Astrocyte (in vitro differentiated cells and primary cell): ENCODE data around the gene GSG1L.

ENCODE experiments used
- EZH2 ChIP-seq: IDR thresholded peaks from 2 replicates; pipeline ENCODE4 v1.6.1; 2012; ENCODE audit warnings: mild to moderate bottlenecking, low read length, inconsistent platforms; ENCODE audit not compliant: insufficient read depth
- TF ChIP-seq, protein P1 (sequence below): IDR thresholded peaks from 2 replicates; pipeline ENCODE4 v1.5.1; 2011; ENCODE audit warnings: low read depth, mild to moderate bottlenecking, inconsistent platforms, low read length, moderate library complexity; ENCODE audit not compliant: insufficient read depth

GRCh38 chr16:27943766-27944165 lies 119.7 kb downstream of the GSG1L start:
- TF ChIP-seq, protein P1, sequence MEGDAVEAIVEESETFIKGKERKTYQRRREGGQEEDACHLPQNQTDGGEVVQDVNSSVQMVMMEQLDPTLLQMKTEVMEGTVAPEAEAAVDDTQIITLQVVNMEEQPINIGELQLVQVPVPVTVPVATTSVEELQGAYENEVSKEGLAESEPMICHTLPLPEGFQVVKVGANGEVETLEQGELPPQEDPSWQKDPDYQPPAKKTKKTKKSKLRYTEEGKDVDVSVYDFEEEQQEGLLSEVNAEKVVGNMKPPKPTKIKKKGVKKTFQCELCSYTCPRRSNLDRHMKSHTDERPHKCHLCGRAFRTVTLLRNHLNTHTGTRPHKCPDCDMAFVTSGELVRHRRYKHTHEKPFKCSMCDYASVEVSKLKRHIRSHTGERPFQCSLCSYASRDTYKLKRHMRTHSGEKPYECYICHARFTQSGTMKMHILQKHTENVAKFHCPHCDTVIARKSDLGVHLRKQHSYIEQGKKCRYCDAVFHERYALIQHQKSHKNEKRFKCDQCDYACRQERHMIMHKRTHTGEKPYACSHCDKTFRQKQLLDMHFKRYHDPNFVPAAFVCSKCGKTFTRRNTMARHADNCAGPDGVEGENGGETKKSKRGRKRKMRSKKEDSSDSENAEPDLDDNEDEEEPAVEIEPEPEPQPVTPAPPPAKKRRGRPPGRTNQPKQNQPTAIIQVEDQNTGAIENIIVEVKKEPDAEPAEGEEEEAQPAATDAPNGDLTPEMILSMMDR, result no peak
- TF ChIP-seq EZH2, result no peak
